Neuron (in vitro differentiated cells): Measurements from ENCODE around the gene CFAP45.

Source experiments
- H2AFZ ChIP-seq: one replicate; pipeline ENCODE4 v1.6.1; 2013; ENCODE audit warnings: low read depth, mild to moderate bottlenecking, inconsistent platforms, low read length, moderate library complexity
- H3K27me3 ChIP-seq: one replicate; pipeline ENCODE4 v1.6.1; 2013; ENCODE audit warnings: low read length; ENCODE audit not compliant: insufficient read depth
- H3K36me3 ChIP-seq: one replicate; pipeline ENCODE4 v1.6.1; 2013; ENCODE audit warnings: low read length; ENCODE audit not compliant: insufficient read depth
- H3K4me1 ChIP-seq: one replicate; pipeline ENCODE4 v1.6.1; 2013; ENCODE audit warnings: low read length; ENCODE audit not compliant: insufficient read depth
- H3K4me3 ChIP-seq: 2 replicates; pipeline ENCODE4 v1.5.1; 2013; ENCODE audit warnings: mild to moderate bottlenecking, low read length, moderate library complexity
- H3K9me3 ChIP-seq: one replicate; pipeline ENCODE4 v1.6.1; 2013; ENCODE audit warnings: low read length

The CFAP45 gene

DNA sequence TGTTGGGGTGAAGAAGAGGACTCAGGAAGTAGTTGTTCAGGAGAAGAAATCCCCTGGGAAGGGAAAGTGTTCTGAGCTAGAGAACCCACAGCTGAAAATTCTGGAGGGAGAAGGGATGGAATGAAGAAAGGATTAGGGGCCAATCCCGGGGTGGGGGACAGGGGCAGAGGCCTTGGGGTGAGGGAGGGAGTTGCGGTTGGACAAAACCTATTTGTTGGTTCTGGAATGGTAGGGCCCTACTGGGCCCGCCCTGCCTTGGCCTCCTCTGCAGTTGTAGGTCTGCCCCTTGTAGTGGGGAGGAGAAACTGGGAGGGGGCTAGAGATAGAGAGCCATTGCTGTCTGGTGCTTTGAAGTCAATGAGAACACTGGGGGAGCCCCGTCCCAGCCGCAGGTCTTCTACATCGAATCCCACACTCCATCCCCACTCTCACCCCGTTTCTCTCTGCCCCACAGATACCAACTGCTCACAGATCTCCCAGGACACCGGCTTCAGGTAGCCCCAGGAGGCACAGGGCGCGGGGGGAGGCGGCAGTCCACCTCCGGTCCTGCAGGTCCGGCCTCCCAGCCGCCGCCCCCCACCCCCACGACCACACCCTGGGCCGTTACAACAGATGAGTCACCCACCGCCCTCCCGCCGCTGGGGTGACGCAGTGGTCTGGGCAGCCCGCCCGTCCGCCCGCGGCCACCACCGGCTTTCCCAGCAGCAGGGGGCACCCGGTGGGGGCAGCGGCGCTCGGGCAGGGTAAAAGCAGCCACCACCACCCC lies 24.2 kb upstream of the CFAP45 start:
- no peak overlapping the region for H3K4me3 ChIP-seq

DNA sequence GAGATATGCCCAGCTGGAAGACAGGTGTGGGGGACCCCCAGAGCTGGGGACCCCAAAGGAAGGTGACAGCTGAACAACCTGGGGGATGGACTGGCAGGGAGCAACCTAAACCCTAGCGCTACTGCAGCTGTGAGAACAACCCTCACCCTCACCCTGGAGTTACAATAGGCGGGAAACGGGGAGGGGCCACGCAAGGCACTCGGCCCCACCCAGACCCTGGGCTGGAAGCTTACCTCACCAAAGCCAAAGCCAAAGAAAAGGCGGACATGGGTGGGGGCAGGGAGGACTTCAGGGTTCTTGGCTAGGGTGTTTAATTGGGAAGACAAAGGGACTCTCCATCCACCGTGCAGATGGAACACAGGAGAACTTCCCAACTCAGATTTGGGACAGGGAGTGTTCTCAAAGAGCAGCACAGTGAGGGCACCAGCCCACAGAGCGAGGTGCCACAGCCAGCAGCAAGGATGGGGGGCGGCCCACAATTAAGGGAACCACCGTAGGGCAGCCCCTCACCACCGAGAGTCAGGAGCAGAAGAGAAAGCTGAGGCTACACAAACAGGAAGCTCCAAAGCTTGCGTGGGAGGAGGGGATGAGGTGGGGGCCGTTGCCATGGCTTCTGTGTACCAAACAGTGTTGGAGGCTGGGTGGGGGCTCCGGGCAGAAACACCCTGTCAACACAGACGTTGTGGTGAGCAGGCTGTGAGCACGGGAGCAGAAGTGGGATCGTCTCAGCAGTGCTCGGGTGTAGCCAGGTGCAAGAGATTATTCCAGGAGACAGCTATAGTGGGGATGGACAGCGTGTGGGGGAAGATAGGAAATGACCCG lies 23.4 kb upstream of the CFAP45 start:
- Histone ChIP-seq H3K36me3 (peaks cover 5% of the 10 kb centered on the region), H3K9me3 (no peaks in the 10 kb centered on the region), H3K4me3 (no peak overlapping the region), H3K27me3 (no peaks in the 10 kb centered on the region), H2AFZ (no peak overlapping the region), H3K4me1 (peaks cover 19% of the 10 kb centered on the region)

More for the DNA sequence above, 24.2 kb upstream of the CFAP45 start:
- Histone ChIP-seq H2AFZ (no peak overlapping the region), H3K4me1 (peaks cover 19% of the 10 kb centered on the region), H3K27me3 (no peaks in the 10 kb centered on the region), H3K36me3 (peaks cover 10% of the 10 kb centered on the region), H3K9me3 (no peaks in the 10 kb centered on the region)

DNA sequence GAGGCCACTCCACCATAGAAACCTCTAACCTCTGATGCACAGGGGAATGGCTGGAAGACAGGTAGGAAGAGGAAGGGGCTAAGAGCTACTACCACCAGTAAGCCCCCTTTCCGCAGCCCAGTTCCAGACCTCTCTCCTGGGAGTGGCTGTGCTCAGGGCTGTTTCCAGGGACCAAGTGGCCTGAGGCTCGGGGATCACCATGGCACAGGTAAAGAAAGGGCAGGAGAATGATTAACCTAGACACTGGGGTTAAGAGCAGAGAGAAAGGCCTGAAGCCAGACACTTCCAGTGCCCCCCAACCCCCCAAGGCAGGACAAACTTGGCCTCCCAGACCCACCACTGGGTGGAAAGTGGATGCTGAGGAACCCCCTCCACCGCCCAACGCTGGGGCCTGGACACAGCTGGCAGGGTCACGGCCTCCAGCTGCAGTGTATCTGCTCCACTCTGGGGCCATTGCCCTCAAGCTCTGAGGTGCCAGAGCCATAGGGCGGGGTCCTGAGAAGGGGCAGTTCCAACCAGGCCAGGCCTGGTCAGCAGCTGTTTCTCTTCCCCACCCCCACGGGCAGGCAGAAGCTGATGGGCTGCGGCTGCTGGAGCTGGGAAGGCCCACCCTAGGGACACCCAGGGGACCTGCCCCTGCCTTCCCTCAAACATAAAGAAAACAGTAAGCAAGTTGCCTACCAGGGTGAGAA lies 22.7 kb upstream of the CFAP45 start:
- Histone ChIP-seq H3K36me3 (peaks cover 5% of the 10 kb centered on the region), H3K4me3 (no peak overlapping the region), H3K9me3 (no peaks in the 10 kb centered on the region), H2AFZ (no peak overlapping the region), H3K4me1 (peaks cover 19% of the 10 kb centered on the region), H3K27me3 (no peaks in the 10 kb centered on the region)

DNA sequence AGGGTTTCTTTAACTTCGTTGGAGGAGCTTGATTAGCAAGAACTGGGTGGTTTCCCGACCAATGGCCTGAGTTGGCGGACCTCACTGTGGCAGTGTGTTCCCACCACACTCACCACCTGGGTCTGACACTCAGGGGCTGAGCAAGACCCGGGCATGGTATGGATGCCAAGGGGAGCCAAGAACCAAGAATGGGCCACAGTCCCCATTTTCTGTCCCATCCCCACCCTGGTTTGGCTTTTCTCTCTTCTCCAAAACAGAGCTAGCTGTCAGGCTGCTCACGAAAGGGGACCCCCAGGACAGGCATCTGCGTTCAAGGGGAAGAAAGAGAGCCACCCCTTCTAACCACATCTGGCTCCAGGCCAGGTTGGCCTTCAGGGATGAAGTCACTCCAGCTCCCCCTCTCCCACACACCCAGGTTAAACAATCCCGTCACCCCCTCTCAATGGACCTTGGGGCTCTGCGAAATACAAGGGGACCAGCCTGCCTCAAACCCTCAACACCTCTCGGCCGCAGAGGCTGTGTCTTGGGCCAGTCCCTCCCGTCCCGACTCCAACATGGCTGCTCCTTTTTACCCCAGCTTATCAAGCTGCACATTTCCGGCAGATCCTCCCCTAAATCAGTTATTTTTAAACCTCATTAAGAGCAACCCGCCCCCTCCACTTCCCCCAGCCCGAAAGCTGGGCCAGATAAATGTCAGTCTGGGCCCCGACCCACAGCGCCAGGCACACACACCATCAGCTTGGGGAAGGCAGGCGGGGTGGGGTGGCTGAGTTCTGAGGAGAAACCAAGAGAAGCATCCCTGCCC lies 21.9 kb upstream of the CFAP45 start:
- H3K36me3 ChIP-seq, result no peaks in the 10 kb centered on the region
- H3K9me3 ChIP-seq, result no peaks in the 10 kb centered on the region
- H3K27me3 ChIP-seq, result no peaks in the 10 kb centered on the region
- no peak overlapping the region for H2AFZ ChIP-seq
- H3K4me3 ChIP-seq, result no peak overlapping the region
- H3K4me1 ChIP-seq, result peaks cover 19% of the 10 kb centered on the region

DNA sequence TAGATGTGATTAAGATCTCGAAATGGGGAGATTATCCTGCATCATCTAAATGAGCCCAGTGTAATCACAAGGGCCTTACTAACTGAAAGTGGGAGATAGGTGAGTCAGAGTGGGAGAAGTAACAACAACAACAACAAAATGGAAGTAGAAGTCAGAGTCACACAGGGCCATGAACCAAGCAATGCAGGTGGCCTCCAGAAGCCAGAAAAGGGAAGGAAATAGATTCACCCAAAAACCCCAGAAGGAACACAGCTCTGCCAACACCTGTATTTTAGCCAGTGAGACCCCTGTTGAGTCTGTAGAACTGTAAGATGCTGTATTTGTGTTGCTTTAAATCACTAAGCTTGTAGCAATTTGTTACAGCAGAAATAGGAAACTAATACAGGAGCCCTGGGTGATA lies 21.3 kb upstream of the CFAP45 start:
- H3K4me1 ChIP-seq, result peaks cover 24% of the 10 kb centered on the region
- no peak overlapping the region for H2AFZ ChIP-seq
- no peak overlapping the region for H3K4me3 ChIP-seq
- H3K9me3 ChIP-seq, result no peaks in the 10 kb centered on the region
- no peaks in the 10 kb centered on the region for H3K27me3 ChIP-seq
- no peaks in the 10 kb centered on the region for H3K36me3 ChIP-seq

DNA sequence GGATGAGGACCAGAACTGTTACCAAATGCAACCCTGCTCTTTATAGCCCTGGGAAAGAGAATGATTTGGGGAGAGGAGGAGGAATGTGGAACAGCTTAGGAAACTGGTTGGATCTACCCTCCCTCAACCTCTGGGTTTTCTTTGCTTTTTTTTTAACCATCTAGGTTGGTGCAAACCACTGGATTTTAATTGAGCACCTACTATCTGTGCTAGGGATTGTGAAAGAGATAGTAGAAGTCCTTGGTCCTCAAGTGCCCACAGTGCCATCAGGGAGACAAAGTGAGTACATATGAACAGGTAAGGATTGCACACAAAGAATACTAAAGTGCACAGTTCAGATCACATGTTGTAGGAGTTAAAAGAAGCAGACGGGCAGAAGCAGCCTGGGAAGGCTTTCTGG lies 20.7 kb upstream of the CFAP45 start:
- Histone ChIP-seq H3K27me3 (no peaks in the 10 kb centered on the region), H3K4me1 (peaks cover 20% of the 10 kb centered on the region), H3K9me3 (no peaks in the 10 kb centered on the region), H3K36me3 (no peaks in the 10 kb centered on the region), H3K4me3 (no peak overlapping the region), H2AFZ (no peak overlapping the region)

DNA sequence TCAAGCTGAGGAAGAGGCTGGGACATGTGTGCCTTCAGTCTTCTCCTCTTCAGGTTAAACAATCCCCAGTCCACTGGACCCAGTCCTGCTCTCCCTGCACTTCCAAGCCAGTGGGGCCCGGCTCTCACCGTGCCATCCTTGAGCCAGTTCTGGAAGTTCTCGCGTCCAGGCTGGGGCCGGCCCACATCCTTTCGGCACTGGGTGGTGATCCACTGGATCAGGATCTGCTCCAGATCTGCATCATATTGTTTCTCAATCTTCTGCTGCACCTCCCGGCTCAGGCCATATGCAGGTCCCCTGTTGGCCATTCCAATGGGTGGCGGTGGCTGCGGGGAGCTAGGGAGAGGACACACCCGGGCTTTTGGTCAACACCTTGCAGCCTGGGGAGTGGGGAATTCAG lies 20.2 kb upstream of the CFAP45 start:
- H3K4me1 ChIP-seq, result peaks cover 18% of the 10 kb centered on the region
- H3K27me3 ChIP-seq, result no peaks in the 10 kb centered on the region
- no peak overlapping the region for H3K4me3 ChIP-seq
- H2AFZ ChIP-seq, result no peak overlapping the region
- H3K9me3 ChIP-seq, result no peaks in the 10 kb centered on the region
- no peaks in the 10 kb centered on the region for H3K36me3 ChIP-seq

DNA sequence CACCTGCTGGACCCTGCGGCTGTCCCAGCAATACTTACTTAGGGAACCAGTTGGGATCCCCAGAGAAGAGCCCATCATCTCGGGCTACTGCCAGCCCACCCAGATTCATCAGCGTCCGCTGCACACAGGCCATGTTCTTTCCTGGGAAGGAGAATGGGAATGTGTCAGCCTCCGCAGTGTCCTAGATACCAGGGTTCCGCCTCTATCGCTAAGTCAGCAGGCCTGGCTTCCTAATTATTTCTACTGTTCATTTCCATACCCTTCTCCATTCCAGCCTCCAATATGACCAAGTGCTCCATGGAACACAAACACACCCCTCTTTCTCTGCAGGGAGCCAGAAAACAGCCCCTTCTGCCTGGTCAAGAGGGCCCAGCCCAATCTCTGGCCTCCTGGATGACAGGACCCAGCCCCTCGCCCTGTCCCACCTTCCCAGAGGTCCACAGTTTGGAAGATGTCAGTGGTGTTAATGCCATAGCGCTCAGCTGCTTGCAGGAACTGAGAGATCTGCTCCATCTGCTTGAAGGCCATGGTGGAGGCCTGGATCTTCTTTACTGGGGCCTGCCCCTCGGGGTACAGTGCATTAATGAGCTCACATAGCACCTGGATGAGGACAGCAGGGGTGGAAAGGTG lies 19.4 kb upstream of the CFAP45 start:
- Histone ChIP-seq H3K36me3 (no peaks in the 10 kb centered on the region), H2AFZ (no peak overlapping the region), H3K4me3 (no peak overlapping the region), H3K4me1 (peaks cover 18% of the 10 kb centered on the region), H3K27me3 (no peaks in the 10 kb centered on the region), H3K9me3 (no peaks in the 10 kb centered on the region)

DNA sequence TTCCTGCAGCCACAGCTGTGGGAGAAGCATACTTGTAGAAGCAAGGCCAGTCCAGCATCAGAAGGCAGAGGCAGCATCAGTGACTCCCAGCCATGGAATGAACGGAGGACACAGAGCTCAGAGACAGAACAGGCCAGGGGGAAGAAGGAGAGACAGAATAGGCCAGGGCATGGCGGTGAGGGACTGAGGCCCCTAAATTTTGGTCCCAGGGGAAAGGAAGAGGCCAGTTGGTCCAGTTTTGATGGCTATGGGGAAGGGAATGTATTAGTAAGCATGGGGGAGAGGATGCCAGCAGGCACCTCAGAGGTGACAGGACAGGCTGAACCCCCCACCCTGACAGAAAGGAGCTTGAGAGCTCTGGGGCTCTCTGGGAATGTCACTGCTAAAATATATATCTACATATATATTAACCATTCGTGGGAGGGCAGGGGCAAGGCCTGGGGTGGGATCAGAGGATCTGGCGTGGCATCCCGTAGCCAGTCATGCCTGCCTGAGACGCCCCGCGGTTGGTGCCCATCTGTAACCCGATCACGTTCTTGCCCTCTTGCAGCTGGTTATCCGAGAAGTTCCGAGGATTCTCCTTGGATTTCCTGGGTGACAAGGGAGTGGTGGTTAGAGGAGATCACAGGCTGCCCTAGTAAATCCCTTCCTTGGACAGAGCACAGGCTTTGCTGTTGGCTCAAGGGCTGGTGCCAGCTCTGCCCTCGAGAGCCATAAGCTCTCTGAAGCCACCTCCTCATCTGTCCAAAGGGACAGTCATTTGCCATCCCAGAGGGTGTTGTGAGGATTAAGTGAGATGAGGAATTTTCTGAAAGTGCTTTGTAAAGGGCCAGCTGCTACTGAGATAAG lies 18.6 kb upstream of the CFAP45 start:
- Histone ChIP-seq H3K36me3 (no peaks in the 10 kb centered on the region), H3K4me1 (peaks cover 14% of the 10 kb centered on the region), H2AFZ (no peak overlapping the region), H3K9me3 (no peaks in the 10 kb centered on the region), H3K4me3 (no peak overlapping the region), H3K27me3 (no peaks in the 10 kb centered on the region)

DNA sequence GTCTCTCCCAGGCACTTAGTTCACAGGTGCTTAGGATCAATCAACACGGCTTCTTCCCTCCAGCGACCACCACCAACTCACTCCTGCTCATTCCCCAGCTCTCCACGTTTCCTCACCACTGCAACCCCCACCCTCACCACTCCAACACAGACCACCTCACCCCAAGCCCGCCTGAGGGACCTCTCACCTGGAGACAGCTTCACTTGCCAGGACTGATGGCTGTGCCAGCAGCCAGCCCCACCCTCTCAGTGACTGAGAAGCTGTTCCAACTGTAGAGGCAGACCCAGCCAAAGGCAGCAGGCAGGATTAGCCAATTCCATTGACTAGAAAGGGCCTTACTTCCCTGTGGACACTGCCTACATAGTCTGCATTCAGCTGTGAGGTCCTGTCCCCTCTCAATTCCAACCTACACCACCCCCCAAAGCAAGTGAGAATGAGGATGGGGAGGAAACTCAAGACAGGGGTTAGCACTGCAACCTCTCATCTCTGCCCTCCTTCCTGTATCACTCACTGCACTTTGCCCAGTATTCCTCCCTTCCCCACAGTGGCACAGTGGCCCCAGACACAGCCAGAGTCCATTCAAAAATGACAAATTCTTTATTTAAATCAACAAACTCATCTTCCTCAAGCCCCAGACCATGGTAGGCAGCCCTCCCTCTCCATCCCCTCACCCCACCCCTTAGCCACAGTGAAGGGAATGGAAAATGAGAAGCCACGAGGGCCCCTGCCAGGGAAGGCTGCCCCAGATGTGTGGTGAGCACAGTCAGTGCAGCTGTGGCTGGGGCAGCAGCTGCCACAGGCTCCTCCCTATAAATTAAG lies 17.8 kb upstream of the CFAP45 start:
- H3K27me3 ChIP-seq, result no peaks in the 10 kb centered on the region
- H3K9me3 ChIP-seq, result no peaks in the 10 kb centered on the region
- no peak overlapping the region for H2AFZ ChIP-seq
- no peak overlapping the region for H3K4me3 ChIP-seq
- H3K4me1 ChIP-seq, result peaks cover 7% of the 10 kb centered on the region
- no peaks in the 10 kb centered on the region for H3K36me3 ChIP-seq
